Testis (tissue), 3 donors: Measurements from ENCODE around the gene PF4V1. TPM values are rescaled to one million over a fixed set of nuclear protein-coding genes. Genes with fewer than 3 reads are reported as not detected.

Experiments
- DNase-seq: peaks from one replicate; pipeline ENCODE4 v3.0.0-alpha.2; 2019
- H3K27ac ChIP-seq, 2 donors: fragments of 200-600 bp; sonication (generic); one replicate each; pipeline ENCODE4 v1.5.1; 2019
- H3K27me3 ChIP-seq: fragments of 200-600 bp; sonication (generic); one replicate; pipeline ENCODE4 v1.5.1; 2019
- H3K36me3 ChIP-seq: fragments of 200-600 bp; sonication (generic); one replicate; pipeline ENCODE4 v1.5.1; 2017; ENCODE audit warnings: low read depth; ENCODE audit errors: missing control alignments
- H3K4me1 ChIP-seq: fragments of 200-600 bp; sonication (generic); one replicate; pipeline ENCODE4 v1.5.1; 2019
- H3K4me3 ChIP-seq, 2 donors: fragments of 200-600 bp; sonication (generic); one replicate each; pipeline ENCODE4 v1.5.1; 2017 to 2019
- H3K9me3 ChIP-seq: fragments of 200-600 bp; sonication (generic); one replicate; pipeline ENCODE4 v1.5.1; 2017
- POLR2A ChIP-seq: fragments of 450-650 bp; IDR thresholded peaks from one replicate; pipeline ENCODE4 v1.6.1; 2017; ENCODE audit warnings: antibody characterized with exemption, mild to moderate bottlenecking, moderate library complexity
- WGBS, 2 donors: methylation state at CpG; one replicate each; pipeline ENCODE4 v1.1.5; 2018; 5-methylcytosine and 5-hydroxymethylcytosine counted together
- intact Hi-C: fragments of 100-400 bp; cut with DNase I; formaldehyde crosslinking; loops from one replicate; pipeline ENCODE4 v1.15.1; 2023; ENCODE audit warnings: low total_unique reads
- polyA plus RNA-seq: library from polyadenylated mRNA; stranded (reverse); fragments of 350-450 nt; fragmentation: Illumina TruSeq; extraction: RNeasy Lipid Tissue Mini Kit (QIAGEN cat#74804); gene quantifications from one replicate; pipeline ENCODE4 v1.2.3, GENCODE V29; 2014; ENCODE audit warnings: low read depth, low replicate concordance; ENCODE audit not compliant: insufficient read depth
- total RNA-seq, 2 donors: library from RNA; depleted of rRNA; stranded (reverse); fragments of >200 nt; gene quantifications; one replicate each; pipeline ENCODE4 v1.2.3, GENCODE V29; 2016
- TF ChIP-seq, protein P1 (sequence below), 3 experiments: fragments of 450-650 bp in 2 of 3; fragments of 200-600 bp in 1 of 3; sonication (generic) in 1 of 3; IDR thresholded peaks; one replicate each; pipeline ENCODE4 v1.5.1; 2016 to 2019; ENCODE audit warnings: antibody characterized with exemption in 3 of 3, mild to moderate bottlenecking in 2 of 3, moderate library complexity in 1 of 3

Gene PF4V1
- total and polyA plus RNA-seq, 3 donors from 2014 or later, result not detected

GRCh38 chr4:73891739-73892405, 38.8 kb downstream of the PF4V1 start:
- 92 to 100% methylated on average over 1 of the region's 1 CpG for WGBS, 2 donors
- no peaks in the 10 kb centered on the region for H3K27me3 ChIP-seq
- H3K4me1 ChIP-seq, result no peaks in the 10 kb centered on the region
- no peak overlapping the region for H3K27ac ChIP-seq
- H3K36me3 ChIP-seq, result no peaks in the 10 kb centered on the region
- TF ChIP-seq, protein P1, sequence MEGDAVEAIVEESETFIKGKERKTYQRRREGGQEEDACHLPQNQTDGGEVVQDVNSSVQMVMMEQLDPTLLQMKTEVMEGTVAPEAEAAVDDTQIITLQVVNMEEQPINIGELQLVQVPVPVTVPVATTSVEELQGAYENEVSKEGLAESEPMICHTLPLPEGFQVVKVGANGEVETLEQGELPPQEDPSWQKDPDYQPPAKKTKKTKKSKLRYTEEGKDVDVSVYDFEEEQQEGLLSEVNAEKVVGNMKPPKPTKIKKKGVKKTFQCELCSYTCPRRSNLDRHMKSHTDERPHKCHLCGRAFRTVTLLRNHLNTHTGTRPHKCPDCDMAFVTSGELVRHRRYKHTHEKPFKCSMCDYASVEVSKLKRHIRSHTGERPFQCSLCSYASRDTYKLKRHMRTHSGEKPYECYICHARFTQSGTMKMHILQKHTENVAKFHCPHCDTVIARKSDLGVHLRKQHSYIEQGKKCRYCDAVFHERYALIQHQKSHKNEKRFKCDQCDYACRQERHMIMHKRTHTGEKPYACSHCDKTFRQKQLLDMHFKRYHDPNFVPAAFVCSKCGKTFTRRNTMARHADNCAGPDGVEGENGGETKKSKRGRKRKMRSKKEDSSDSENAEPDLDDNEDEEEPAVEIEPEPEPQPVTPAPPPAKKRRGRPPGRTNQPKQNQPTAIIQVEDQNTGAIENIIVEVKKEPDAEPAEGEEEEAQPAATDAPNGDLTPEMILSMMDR (IDR thresholded peaks at IDR 0.05), result no peak
- no peak for TF ChIP-seq POLR2A
- no peak for DNase-seq
- H3K4me3 ChIP-seq, result no peak overlapping the region
- intact Hi-C loops, result no loop called here
- no peaks in the 10 kb centered on the region for H3K9me3 ChIP-seq

- no peak overlapping the region for H3K27ac ChIP-seq
- H3K4me3 ChIP-seq, result no peak overlapping the region
- H3K4me1 ChIP-seq, result no peaks in the 10 kb centered on the region
- intact Hi-C loops, result no loop called here
- no peak for TF ChIP-seq POLR2A
- TF ChIP-seq, protein P1 (IDR thresholded peaks at IDR 0.05), result no peak
- 89 to 90% methylated on average over 3 of the region's 3 CpGs for WGBS, 2 donors
- no peaks in the 10 kb centered on the region for H3K9me3 ChIP-seq
- H3K27me3 ChIP-seq, result no peaks in the 10 kb centered on the region
- no peak for DNase-seq
- no peaks in the 10 kb centered on the region for H3K36me3 ChIP-seq
Measured at GRCh38 chr4:73892966-73893365, 39.9 kb downstream of the PF4V1 start.

GRCh38 chr4:73894001-73894400, 40.9 kb downstream of the PF4V1 start:
- TF ChIP-seq, protein P1 (IDR thresholded peaks at IDR 0.05), result no peak
- TF ChIP-seq POLR2A, result no peak
- intact Hi-C loops, result no loop called here
- Histone ChIP-seq H3K27ac (no peak overlapping the region), H3K36me3 (no peaks in the 10 kb centered on the region), H3K4me3 (no peak overlapping the region), H3K9me3 (no peaks in the 10 kb centered on the region), H3K27me3 (no peaks in the 10 kb centered on the region), H3K4me1 (no peaks in the 10 kb centered on the region)
- WGBS, 2 donors, result 70 to 76% methylated on average over 2 of the region's 2 CpGs
- DNase-seq, result no peak

DNA sequence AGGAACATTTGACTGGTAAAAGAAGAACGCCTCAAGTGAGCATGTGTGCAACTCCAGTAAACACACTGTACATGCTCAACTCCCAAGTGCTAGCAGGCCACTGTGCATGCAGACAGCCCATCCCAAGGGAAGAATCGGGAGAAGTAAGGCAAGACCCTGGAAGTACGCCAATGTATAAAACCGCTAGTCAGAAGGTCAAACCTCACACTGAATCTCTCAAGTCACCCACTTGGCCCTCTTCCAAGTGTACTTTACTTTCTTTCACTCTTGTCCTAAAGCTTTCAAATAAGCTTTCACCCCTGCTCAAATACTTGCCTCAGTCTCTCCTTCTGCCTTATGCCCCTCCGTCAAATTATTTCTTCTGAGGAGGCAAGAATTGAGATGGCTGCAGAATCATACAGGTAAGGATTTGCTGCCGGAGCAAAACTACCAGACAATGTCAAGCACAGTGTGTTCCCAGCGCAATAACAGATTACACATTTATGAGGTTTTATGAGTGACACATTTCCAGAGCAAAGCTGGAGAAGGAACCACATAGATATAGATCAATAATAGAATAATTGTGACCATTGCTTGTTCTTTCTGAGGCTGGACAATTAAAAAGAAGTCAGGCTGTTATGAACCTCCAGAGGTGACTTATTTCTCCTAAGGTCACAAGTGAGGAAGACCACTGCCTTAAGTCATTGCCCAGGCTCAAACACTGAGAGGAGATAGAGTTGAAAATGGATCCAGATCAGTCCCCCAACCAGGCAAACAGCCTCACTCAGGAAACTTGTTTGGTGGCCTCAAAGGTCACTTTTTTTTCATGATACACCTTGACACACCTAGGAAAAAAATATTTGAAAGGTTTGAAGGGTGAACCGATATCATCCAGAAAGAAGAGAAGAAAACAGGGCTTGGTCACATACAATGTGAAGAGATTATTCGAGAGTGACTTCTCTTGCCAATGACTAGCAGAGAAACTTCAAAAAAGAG, 42.4 kb downstream of the PF4V1 start:
- no peak for DNase-seq
- WGBS, 2 donors, result 64 to 66% methylated on average over 9 of the region's 9 CpGs
- Histone ChIP-seq H3K4me3 (no peak overlapping the region), H3K4me1 (no peaks in the 10 kb centered on the region), H3K36me3 (no peaks in the 10 kb centered on the region), H3K9me3 (no peaks in the 10 kb centered on the region), H3K27me3 (no peaks in the 10 kb centered on the region), H3K27ac (no peak overlapping the region)
- TF ChIP-seq, protein P1 (IDR thresholded peaks at IDR 0.05), result no peak
- no peak for TF ChIP-seq POLR2A
- intact Hi-C loops, result no loop called here
